PC-3 (cell line): ENCODE data around the gene CRIM1. TPM values are rescaled to one million over a fixed set of nuclear protein-coding genes. Genes with fewer than 3 reads are reported as not detected.

Experiments used
- ATAC-seq: fragments of 200-7000 bp; cut with Tn5 transposase; 2 replicates; pipeline ENCODE4 v1.9.1; 2020; ENCODE audit warnings: mild to moderate bottlenecking, moderate library complexity
- BruUV-seq: library from RNA; stranded (reverse); fragments of 400-500 nt; replicated peaks from 2 replicates; lab custom pipeline; 2021; lab: Mats Ljungman, UMichigan
- CTCF ChIA-PET: fragments of 300-600 bp; sonication (Branson Sonifier 250); formaldehyde crosslinking; loops from one replicate; lab custom pipeline; 2022; ENCODE audit warnings: antibody characterized with exemption; lab: Charles Lee
- POLR2A ChIA-PET: fragments of 300-600 bp; sonication (Branson Sonifier 250); formaldehyde crosslinking; loops from one replicate; lab custom pipeline; 2022; ENCODE audit warnings: antibody characterized with exemption; ENCODE audit not compliant: unreplicated experiment; lab: Charles Lee
- DNase-seq: peaks from one replicate; pipeline ENCODE4 v3.0.0-alpha.2; 2015
- H2AFZ ChIP-seq: fragments of 300-600 bp; sonication (generic); 2 replicates; pipeline ENCODE4 v1.6.0; 2016; ENCODE audit warnings: antibody characterized with exemption, low read length
- H3F3A ChIP-seq: fragments of 300-600 bp; sonication (generic); one replicate; pipeline ENCODE4 v1.6.0; 2017; ENCODE audit warnings: antibody characterized with exemption, low read length, control low read depth, mild to moderate bottlenecking; ENCODE audit not compliant: unreplicated experiment
- H3K27ac ChIP-seq: fragments of 300-600 bp; sonication (generic); 2 replicates; pipeline ENCODE4 v1.5.1; 2016; ENCODE audit warnings: mild to moderate bottlenecking, low read length
- H3K27me3 ChIP-seq: fragments of 300-600 bp; sonication (generic); 2 replicates; pipeline ENCODE4 v1.6.1; 2016; ENCODE audit warnings: low read length, mixed read lengths
- H3K36me3 ChIP-seq: fragments of 300-600 bp; sonication (generic); 2 replicates; pipeline ENCODE4 v1.6.1; 2016; ENCODE audit warnings: low read depth, mixed run types, low read length, mixed read lengths
- H3K4me1 ChIP-seq: fragments of 300-600 bp; sonication (generic); 2 replicates; pipeline ENCODE4 v1.5.1; 2016; ENCODE audit warnings: low read length; ENCODE audit not compliant: insufficient read depth
- H3K4me2 ChIP-seq: fragments of 300-600 bp; sonication (generic); 2 replicates; pipeline ENCODE4 v1.6.0; 2016; ENCODE audit warnings: low read length
- H3K4me3 ChIP-seq: fragments of 300-600 bp; sonication (generic); 2 replicates; pipeline ENCODE4 v1.5.1; 2016; ENCODE audit warnings: mild to moderate bottlenecking, low read length, mixed read lengths
- H3K79me2 ChIP-seq: fragments of 300-600 bp; sonication (generic); 2 replicates; pipeline ENCODE4 v1.6.1; 2017; ENCODE audit warnings: low read length, mixed read lengths
- H3K9ac ChIP-seq: fragments of 300-600 bp; sonication (generic); 2 replicates; pipeline ENCODE4 v1.6.0; 2016; ENCODE audit warnings: mild to moderate bottlenecking, low read length
- H3K9me2 ChIP-seq: fragments of 300-600 bp; sonication (generic); replicated peaks from 2 replicates; pipeline ENCODE4 v1.6.1; 2016; ENCODE audit warnings: mixed run types, low read length, mixed read lengths
- H3K9me3 ChIP-seq: fragments of 300-600 bp; sonication (generic); 2 replicates; pipeline ENCODE4 v1.6.1; 2016; ENCODE audit warnings: low read length, mixed read lengths
- H4K20me1 ChIP-seq: fragments of 300-600 bp; sonication (generic); 2 replicates; pipeline ENCODE4 v1.6.1; 2016; ENCODE audit warnings: low read length, mixed read lengths
- EZH2 ChIP-seq: fragments of 300-600 bp; sonication (generic); IDR thresholded peaks from one replicate; pipeline ENCODE4 v1.6.1; 2017; ENCODE audit warnings: antibody characterized with exemption, mild to moderate bottlenecking, low read length; ENCODE audit not compliant: unreplicated experiment
- EZH2phosphoT487 ChIP-seq: fragments of 300-600 bp; sonication (generic); IDR thresholded peaks from 2 replicates; pipeline ENCODE4 v1.6.1; 2018; ENCODE audit warnings: mild to moderate bottlenecking, antibody characterized with exemption, low read length, borderline replicate concordance
- intact Hi-C: fragments of 100-400 bp; cut with micrococcal nuclease; formaldehyde crosslinking; loops from 2 replicates; pipeline ENCODE4 v1.9.0; 2023
- total RNA-seq: library from RNA; depleted of rRNA; stranded (reverse); fragments of >200 nt; gene quantifications from 2 replicates; pipeline ENCODE4 v1.2.3, GENCODE V29; 2014
- TF ChIP-seq, protein P1 (sequence below): fragments of 300-600 bp; sonication (generic); conservative IDR thresholded peaks from 2 replicates; pipeline ENCODE4 v1.5.1; 2017; ENCODE audit warnings: antibody characterized with exemption, low read depth, mild to moderate bottlenecking, low read length

Gene CRIM1
- total RNA-seq, 1 experiment from 2014 or later = 70.7 TPM

DNA sequence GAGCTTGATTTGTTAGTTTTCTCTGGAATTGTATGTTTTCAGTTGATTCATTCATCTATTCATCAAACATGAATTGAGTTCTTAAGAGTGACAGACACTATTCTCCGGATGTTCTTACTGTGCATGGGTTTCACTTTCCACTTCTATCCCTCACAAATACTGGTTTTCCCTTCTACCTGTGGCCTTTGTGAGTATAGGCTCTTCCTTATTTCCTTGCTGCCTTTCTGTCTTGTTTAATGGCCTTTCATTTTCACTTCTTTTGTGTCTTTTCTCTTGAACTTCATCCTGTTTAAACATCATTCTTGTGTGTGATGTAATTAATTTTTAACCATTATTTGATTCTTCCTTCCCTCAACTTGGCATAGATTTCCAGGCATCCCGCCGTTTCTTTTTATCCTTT is 90.7 kb downstream of the CRIM1 start:
- Histone ChIP-seq H3K27me3 (no peaks in the 10 kb centered on the region), H3F3A (no peaks in the 10 kb centered on the region), H3K4me1 (peaks cover 31% of the 10 kb centered on the region), H3K4me2 (no peak overlapping the region), H2AFZ (no peak overlapping the region), H3K36me3 (peaks cover 44% of the 10 kb centered on the region; the same call in 1 of the 2 replicates), H3K9me3 (no peaks in the 10 kb centered on the region), H4K20me1 (no peaks in the 10 kb centered on the region), H3K79me2 (0 out of 2 replicates have a peak, but pooled peaks cover 3% of the 10 kb centered on the region), H3K9me2 (no peaks in the 10 kb centered on the region), H3K9ac (no peak overlapping the region), H3K27ac (no peak overlapping the region), H3K4me3 (no peak overlapping the region)
- ATAC-seq (no peak), DNase-seq (no peak)
- BruUV-seq = no TSS peak
- CTCF ChIA-PET = no interaction called here
- POLR2A ChIA-PET = no interaction called here
- TF ChIP-seq EZH2 (no peak), EZH2phosphoT487 (no peak)
- TF ChIP-seq, protein P1, sequence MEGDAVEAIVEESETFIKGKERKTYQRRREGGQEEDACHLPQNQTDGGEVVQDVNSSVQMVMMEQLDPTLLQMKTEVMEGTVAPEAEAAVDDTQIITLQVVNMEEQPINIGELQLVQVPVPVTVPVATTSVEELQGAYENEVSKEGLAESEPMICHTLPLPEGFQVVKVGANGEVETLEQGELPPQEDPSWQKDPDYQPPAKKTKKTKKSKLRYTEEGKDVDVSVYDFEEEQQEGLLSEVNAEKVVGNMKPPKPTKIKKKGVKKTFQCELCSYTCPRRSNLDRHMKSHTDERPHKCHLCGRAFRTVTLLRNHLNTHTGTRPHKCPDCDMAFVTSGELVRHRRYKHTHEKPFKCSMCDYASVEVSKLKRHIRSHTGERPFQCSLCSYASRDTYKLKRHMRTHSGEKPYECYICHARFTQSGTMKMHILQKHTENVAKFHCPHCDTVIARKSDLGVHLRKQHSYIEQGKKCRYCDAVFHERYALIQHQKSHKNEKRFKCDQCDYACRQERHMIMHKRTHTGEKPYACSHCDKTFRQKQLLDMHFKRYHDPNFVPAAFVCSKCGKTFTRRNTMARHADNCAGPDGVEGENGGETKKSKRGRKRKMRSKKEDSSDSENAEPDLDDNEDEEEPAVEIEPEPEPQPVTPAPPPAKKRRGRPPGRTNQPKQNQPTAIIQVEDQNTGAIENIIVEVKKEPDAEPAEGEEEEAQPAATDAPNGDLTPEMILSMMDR = no peak
- intact Hi-C loops = no loop called here

DNA sequence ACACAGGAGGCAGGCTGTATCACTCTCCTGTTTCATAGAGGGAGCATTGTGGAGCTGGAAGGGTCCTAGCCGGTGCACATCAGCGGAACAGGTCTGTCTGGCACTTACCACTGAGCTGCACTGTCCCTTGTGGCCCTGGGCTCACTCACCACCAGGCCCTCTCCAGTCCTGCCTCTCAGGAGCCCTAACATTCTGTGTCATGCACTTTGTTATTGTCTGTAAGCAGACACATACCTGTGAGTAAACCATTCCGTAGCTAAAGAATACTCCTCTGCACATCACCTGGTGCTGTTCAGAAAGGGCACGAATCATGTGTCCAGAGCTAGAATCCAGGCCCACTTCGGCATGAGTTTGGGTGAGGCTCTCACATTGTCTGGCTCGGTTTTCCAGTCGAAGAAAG is 93.6 kb downstream of the CRIM1 start:
- no TSS peak for BruUV-seq
- no peaks in the 10 kb centered on the region for H4K20me1 ChIP-seq
- ChIA-PET POLR2A (no interaction called here), CTCF (no interaction called here)
- DNase-seq (no peak), ATAC-seq (no peak)
- TF ChIP-seq, protein P1 = no peak
- no peak for TF ChIP-seq EZH2phosphoT487
- no peak for TF ChIP-seq EZH2
- H3K4me3 ChIP-seq = no peak overlapping the region
- H3F3A ChIP-seq = no peaks in the 10 kb centered on the region
- no peaks in the 10 kb centered on the region for H3K9me2 ChIP-seq
- peaks cover 48% of the 10 kb centered on the region for H3K4me1 ChIP-seq
- H3K27ac ChIP-seq = no peak overlapping the region
- no peaks in the 10 kb centered on the region for H3K27me3 ChIP-seq
- peaks cover 14% of the 10 kb centered on the region for H3K79me2 ChIP-seq
- no peak overlapping the region for H3K9ac ChIP-seq
- H2AFZ ChIP-seq = no peak overlapping the region
- H3K9me3 ChIP-seq = no peaks in the 10 kb centered on the region
- peaks cover 27% of the 10 kb centered on the region; the same call in 1 of the 2 replicates for H3K36me3 ChIP-seq
- no peak overlapping the region for H3K4me2 ChIP-seq
- intact Hi-C loops = no loop called here

DNA sequence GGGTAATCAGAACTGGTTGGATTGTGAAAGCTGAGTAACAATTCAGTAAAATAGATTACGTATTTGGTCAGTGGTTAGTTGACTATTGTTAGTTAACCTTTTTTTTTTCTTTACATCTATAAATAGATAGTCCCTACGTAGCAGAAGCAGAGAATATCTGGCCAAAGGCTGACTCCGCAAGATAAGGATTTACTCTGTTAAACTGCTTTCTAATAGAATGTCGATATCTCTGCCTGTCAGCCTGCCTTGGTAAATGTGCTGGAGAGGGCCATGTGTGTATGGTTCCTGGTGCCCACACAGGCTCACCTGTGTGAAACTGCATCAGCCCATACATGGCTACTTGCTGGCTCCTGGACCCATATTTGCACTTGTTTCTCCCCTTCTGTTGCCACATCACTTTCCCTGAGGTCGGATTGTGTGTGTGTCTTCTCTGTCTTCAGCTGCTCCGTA is 94.4 kb downstream of the CRIM1 start:
- H3K9me2 ChIP-seq = no peaks in the 10 kb centered on the region
- no peaks in the 10 kb centered on the region for H4K20me1 ChIP-seq
- H3K36me3 ChIP-seq = peaks cover 24% of the 10 kb centered on the region; the same call in 1 of the 2 replicates
- peaks cover 22% of the 10 kb centered on the region for H3K79me2 ChIP-seq
- no peaks in the 10 kb centered on the region for H3K9me3 ChIP-seq
- intact Hi-C loops = no loop called here
- TF ChIP-seq EZH2 = no peak
- TF ChIP-seq, protein P1 = no peak
- no peak for TF ChIP-seq EZH2phosphoT487
- ATAC-seq (no peak), DNase-seq (no peak)
- H2AFZ ChIP-seq = no peak overlapping the region
- H3K27ac ChIP-seq = peak overlapping the region; percentile 22; the same call in 1 of the 2 replicates
- ChIA-PET POLR2A (no interaction called here), CTCF (interaction anchor here (0.7 to 1.0 kb wide), 2 partner anchors 97 to 234 kb away, joined by 3 read pairs; no protein-coding TSS in a partner anchor)
- H3K9ac ChIP-seq = no peak overlapping the region
- H3K4me3 ChIP-seq = no peak overlapping the region
- H3K4me2 ChIP-seq = no peak overlapping the region
- no peaks in the 10 kb centered on the region for H3F3A ChIP-seq
- H3K4me1 ChIP-seq = peaks cover 48% of the 10 kb centered on the region
- no peaks in the 10 kb centered on the region for H3K27me3 ChIP-seq
- BruUV-seq = no TSS peak
